Stimulated activated CD4-positive, alpha-beta T cell treated with anti-CD3 and anti-CD28 coated beads, Interleukin-15, amount 100 ng/mL, for 1 hour (primary cell): Measurements from ENCODE around the gene SCAPER.

Source experiments
- DNase-seq, 2 donors: peaks; one replicate each; pipeline ENCODE4 v3.0.0-alpha.2; 2020; ENCODE audit warnings: low read depth in 1 of 2, low spot score in 1 of 2

SCAPER gene

GRCh38 chr15:76376029-76376428 is 529.1 kb downstream of the SCAPER start:
- DNase-seq: no peak

GRCh38 chr15:76368122-76368621 is 537.0 kb downstream of the SCAPER start:
- DNase-seq: no peak

- no peak for DNase-seq
Measured at GRCh38 chr15:76366714-76367113, 538.4 kb downstream of the SCAPER start.

GRCh38 chr15:76363251-76363650 is 541.9 kb downstream of the SCAPER start:
- DNase-seq: no peak

- no peak for DNase-seq
Measured at GRCh38 chr15:76360416-76360815, 544.7 kb downstream of the SCAPER start.

GRCh38 chr15:76359152-76359551 is 546.0 kb downstream of the SCAPER start:
- DNase-seq: no peak

GRCh38 chr15:76358453-76358852 is 546.7 kb downstream of the SCAPER start:
- DNase-seq: no peak

GRCh38 chr15:76354823-76355440 is 550.2 kb downstream of the SCAPER start:
- no peak for DNase-seq

GRCh38 chr15:76353903-76354302 is 551.2 kb downstream of the SCAPER start:
- DNase-seq: no peak

- no peak for DNase-seq
Measured at GRCh38 chr15:76353023-76353577, 552.0 kb downstream of the SCAPER start.

GRCh38 chr15:76349301-76350070 is 555.7 kb downstream of the SCAPER start:
- no peak for DNase-seq

GRCh38 chr15:76347482-76348055 is 557.6 kb downstream of the SCAPER start:
- no peak for DNase-seq

GRCh38 chr15:76346669-76347481 is 558.3 kb downstream of the SCAPER start:
- no peak for DNase-seq

GRCh38 chr15:76345880-76346668 is 559.1 kb downstream of the SCAPER start:
- DNase-seq: no peak

- no peak for DNase-seq
Measured at GRCh38 chr15:76345583-76345879, 559.6 kb downstream of the SCAPER start.

- no peak for DNase-seq
Measured at GRCh38 chr15:76344893-76345582, 560.1 kb downstream of the SCAPER start.

GRCh38 chr15:76343313-76343996 is 561.7 kb downstream of the SCAPER start:
- DNase-seq: no peak

GRCh38 chr15:76342382-76343201 is 562.5 kb downstream of the SCAPER start:
- no peak for DNase-seq

GRCh38 chr15:76342058-76342381 is 563.1 kb downstream of the SCAPER start:
- no peak for DNase-seq
